Left ventricle myocardium superior (tissue), 1 donor: Measurements from ENCODE around the gene LYAR. TPM values are rescaled to one million over a fixed set of nuclear protein-coding genes. Genes with fewer than 3 reads are reported as not detected.

Experiments
- ATAC-seq: fragments of 200-7000 bp; cut with Tn5 transposase; one replicate; pipeline ENCODE4 v1.9.1; 2020; ENCODE audit warnings: mild to moderate bottlenecking, moderate library complexity
- DNase-seq: peaks from one replicate; pipeline ENCODE4 v3.0.0-alpha.2; 2020
- intact Hi-C: fragments of 100-400 bp; cut with micrococcal nuclease; formaldehyde crosslinking; loops from one replicate; pipeline ENCODE4 v1.11.0; 2022
- total RNA-seq: library from RNA; stranded (reverse); fragmentation: NEBNext Ultra II Directional; extraction: Animal tissue kit (Norgen Biotek cat#: 25700); gene quantifications from one replicate; pipeline ENCODE4 v1.2.1, GENCODE V29; 2021
- donor health status: DM: no; HTN: yes; CAD: no; lungs with severe emphysema.

LYAR gene
- total RNA-seq, 1 donor from 2014 or later, result 10.0 TPM

- no peak for ATAC-seq
- no peak for DNase-seq
- intact Hi-C loops, result no loop called here
These were observed 62.2 kb downstream of the LYAR start for GRCh38 chr4:4227510-4228355.

- intact Hi-C loops, result no loop called here
- DNase-seq (no peak), ATAC-seq (no peak)
These were observed 63.1 kb downstream of the LYAR start, which contains the start of gene OTOP1 for GRCh38 chr4:4226606-4227438. Gene OTOP1 (minus strand): TSS chr4:4226929. CDS start chr4:4226864, 65 bp downstream.

GRCh38 chr4:4225915-4226605 lies 63.9 kb downstream of the LYAR start:
- ATAC-seq, result no peak
- no peak for DNase-seq
- intact Hi-C loops, result no loop called here

Other genes with a start within 250 kb of the LYAR start
- not detected for gene OTOP1, start 63.2 kb downstream of the LYAR start, total RNA-seq
- gene TMEM128, start 41.9 kb downstream of the LYAR start, total RNA-seq, result 9.5 TPM
- gene ZBTB49, start 97 bp upstream of the LYAR start, total RNA-seq, result 3.8 TPM
- 12.2 TPM for gene NSG1, start 96.9 kb upstream of the LYAR start, total RNA-seq